Measurements from ENCODE around the gene SPIRE1. TPM values are rescaled to one million over a fixed set of nuclear protein-coding genes. Genes with fewer than 3 reads are reported as not detected.

SPIRE1 gene
- polyA plus RNA-seq (2013, experiment 1 of 2), result 10.2 TPM
- 9.7 TPM for polyA plus RNA-seq (2013, experiment 2 of 2)

- Histone ChIP-seq H3K56ac (ENCODE audit: low read length) (peak within 1 kb of the TSS; percentile 90), H3K4me3 (ENCODE audit: low read length) (peak within 1 kb of the TSS; percentile 61), H3K4ac (ENCODE audit: low read depth, low read length) (peak within 1 kb of the TSS; percentile 56), H3K79me2 (ENCODE audit: control insufficient read depth, insufficient read depth, low read length) (no peaks in the 10 kb centered on the region), H2BK120ac (ENCODE audit: low read depth, low read length) (no peak within 1 kb of the TSS), H3K4me1 (ENCODE audit: control insufficient read depth, low read depth, low read length) (no peaks in the 10 kb centered on the region), H2BK15ac (replicated peaks; ENCODE audit: low read depth) (no peak within 1 kb of the TSS), H2BK5ac (ENCODE audit: low read length) (no peak within 1 kb of the TSS), H3K9ac (ENCODE audit: low read length) (peak within 1 kb of the TSS; percentile 78), H3K23ac (ENCODE audit: low read length) (peak within 1 kb of the TSS; percentile 45), H4K8ac (ENCODE audit: low read depth, low read length) (peak within 1 kb of the TSS; percentile 99), H3K27ac (ENCODE audit: low read depth, low read length) (peak within 1 kb of the TSS; percentile 8), H3K79me1 (ENCODE audit: low read length) (no peaks in the 10 kb centered on the region), H3K36me3 (ENCODE audit: control insufficient read depth, insufficient read depth, low read length) (no peaks in the 10 kb centered on the region), H3K18ac (ENCODE audit: low read length) (peak within 1 kb of the TSS; percentile 83), H3K4me2 (ENCODE audit: low read length) (peak within 1 kb of the TSS; percentile 78), H2AK5ac (ENCODE audit: low read length) (no peak within 1 kb of the TSS), H4K5ac (ENCODE audit: low read length) (no peak within 1 kb of the TSS), H3K27me3 (ENCODE audit: insufficient read depth, low read length, poor library complexity) (no peaks in the 10 kb centered on the region)
- DNase-seq, result peak; percentile 45
- no CpG with 5 or more reads among the region's 112 CpGs for WGBS (ENCODE audit: extremely low coverage, insufficient coverage, low lambda C conversion rate)
These were observed at the start of gene SPIRE1 for GRCh38 chr18:12657684-12658425. SPIRE1 (minus strand) TSS chr18:12658107; CDS start chr18:12657866, 241 bp downstream.

- no peaks in the 10 kb centered on the region for H3K27me3 ChIP-seq (ENCODE audit: insufficient read depth, low read length, poor library complexity)
- peak; percentile 34 for DNase-seq
- H4K5ac ChIP-seq (ENCODE audit: low read length), result no peak overlapping the region
These were observed 45.8 kb upstream of the SPIRE1 start for GRCh38 chr18:12703664-12704063.

GRCh38 chr18:12703096-12703567 lies 45.2 kb upstream of the SPIRE1 start:
- Histone ChIP-seq H2AK5ac (ENCODE audit: low read length) (no peak overlapping the region), H3K27ac (ENCODE audit: low read depth, low read length) (peak overlapping the region; percentile 96), H3K4me1 (ENCODE audit: control insufficient read depth, low read depth, low read length) (peaks cover 5% of the 10 kb centered on the region), H3K56ac (ENCODE audit: low read length) (peak overlapping the region; percentile 99), H3K4me2 (ENCODE audit: low read length) (peak overlapping the region; percentile 79), H3K4ac (ENCODE audit: low read depth, low read length) (peak overlapping the region; percentile 83), H3K79me2 (ENCODE audit: control insufficient read depth, insufficient read depth, low read length) (peaks cover 34% of the 10 kb centered on the region), H2BK120ac (ENCODE audit: low read depth, low read length) (no peak overlapping the region), H2BK15ac (replicated peaks; ENCODE audit: low read depth) (no peak overlapping the region), H3K79me1 (ENCODE audit: low read length) (peaks cover 7% of the 10 kb centered on the region), H4K5ac (ENCODE audit: low read length) (no peak overlapping the region), H3K4me3 (ENCODE audit: low read length) (peak overlapping the region; percentile 99), H3K27me3 (ENCODE audit: insufficient read depth, low read length, poor library complexity) (no peaks in the 10 kb centered on the region), H3K18ac (ENCODE audit: low read length) (peak overlapping the region; percentile 65), H3K23ac (ENCODE audit: low read length) (no peak overlapping the region), H2BK5ac (ENCODE audit: low read length) (no peak overlapping the region), H3K9ac (ENCODE audit: low read length) (peak overlapping the region; percentile 96), H3K36me3 (ENCODE audit: control insufficient read depth, insufficient read depth, low read length) (peaks cover 2% of the 10 kb centered on the region), H4K8ac (ENCODE audit: low read depth, low read length) (peak overlapping the region; percentile 69)
- DNase-seq, result no peak
- no CpG with 5 or more reads among the region's 28 CpGs for WGBS (ENCODE audit: extremely low coverage, insufficient coverage, low lambda C conversion rate)

More at GRCh38 chr18:12703664-12704063, 45.8 kb upstream of the SPIRE1 start:
- H4K8ac ChIP-seq (ENCODE audit: low read depth, low read length), result no peak overlapping the region
- H2BK15ac ChIP-seq (replicated peaks; ENCODE audit: low read depth), result no peak overlapping the region
- H3K4me1 ChIP-seq (ENCODE audit: control insufficient read depth, low read depth, low read length), result peaks cover 5% of the 10 kb centered on the region
- peak overlapping the region; percentile 96 for H3K9ac ChIP-seq (ENCODE audit: low read length)
- peaks cover 2% of the 10 kb centered on the region for H3K36me3 ChIP-seq (ENCODE audit: control insufficient read depth, insufficient read depth, low read length)
- peak overlapping the region; percentile 79 for H3K4me2 ChIP-seq (ENCODE audit: low read length)
- WGBS (ENCODE audit: extremely low coverage, insufficient coverage, low lambda C conversion rate), result no CpG with 5 or more reads among the region's 2 CpGs
- H2BK5ac ChIP-seq (ENCODE audit: low read length), result no peak overlapping the region
- H2AK5ac ChIP-seq (ENCODE audit: low read length), result no peak overlapping the region
- H3K79me1 ChIP-seq (ENCODE audit: low read length), result peaks cover 7% of the 10 kb centered on the region
- H3K18ac ChIP-seq (ENCODE audit: low read length), result no peak overlapping the region
- H3K23ac ChIP-seq (ENCODE audit: low read length), result no peak overlapping the region
- H3K56ac ChIP-seq (ENCODE audit: low read length), result peak overlapping the region; percentile 99
- H3K4ac ChIP-seq (ENCODE audit: low read depth, low read length), result no peak overlapping the region
- H3K79me2 ChIP-seq (ENCODE audit: control insufficient read depth, insufficient read depth, low read length), result peaks cover 34% of the 10 kb centered on the region
- H3K4me3 ChIP-seq (ENCODE audit: low read length), result peak overlapping the region; percentile 99
- no peak overlapping the region for H2BK120ac ChIP-seq (ENCODE audit: low read depth, low read length)
- H3K27ac ChIP-seq (ENCODE audit: low read depth, low read length), result no peak overlapping the region

GRCh38 chr18:12702221-12703095 lies 44.6 kb upstream of the SPIRE1 start, which contains the start of the genes CEP76 and PSMG2:
CEP76 (minus strand) TSS chr18:12702723; CDS start chr18:12702548, 175 bp downstream.
PSMG2 (plus strand) TSS chr18:12703042; CDS start chr18:12703108, 66 bp downstream.
- peak; percentile 94 for DNase-seq
- H3K4ac ChIP-seq (ENCODE audit: low read depth, low read length), result peak within 1 kb of the TSS; percentile 83
- H3K79me2 ChIP-seq (ENCODE audit: control insufficient read depth, insufficient read depth, low read length), result peaks cover 34% of the 10 kb centered on the region
- peaks cover 2% of the 10 kb centered on the region for H3K36me3 ChIP-seq (ENCODE audit: control insufficient read depth, insufficient read depth, low read length)
- H3K4me2 ChIP-seq (ENCODE audit: low read length), result peak within 1 kb of the TSS; percentile 79
- H2BK15ac ChIP-seq (replicated peaks; ENCODE audit: low read depth), result no peak within 1 kb of the TSS
- peak within 1 kb of the TSS; percentile 99 for H3K4me3 ChIP-seq (ENCODE audit: low read length)
- peak within 1 kb of the TSS; percentile 99 for H3K56ac ChIP-seq (ENCODE audit: low read length)
- no peak within 1 kb of the TSS for H2AK5ac ChIP-seq (ENCODE audit: low read length)
- H3K27ac ChIP-seq (ENCODE audit: low read depth, low read length), result peak within 1 kb of the TSS; percentile 96
- peak within 1 kb of the TSS; percentile 48 for H3K23ac ChIP-seq (ENCODE audit: low read length)
- H3K18ac ChIP-seq (ENCODE audit: low read length), result peak within 1 kb of the TSS; percentile 65
- no peaks in the 10 kb centered on the region for H3K27me3 ChIP-seq (ENCODE audit: insufficient read depth, low read length, poor library complexity)
- H2BK120ac ChIP-seq (ENCODE audit: low read depth, low read length), result peak within 1 kb of the TSS; percentile 56
- peak within 1 kb of the TSS; percentile 69 for H4K8ac ChIP-seq (ENCODE audit: low read depth, low read length)
- H3K9ac ChIP-seq (ENCODE audit: low read length), result peak within 1 kb of the TSS; percentile 96
- no CpG with 5 or more reads among the region's 89 CpGs for WGBS (ENCODE audit: extremely low coverage, insufficient coverage, low lambda C conversion rate)
- peaks cover 5% of the 10 kb centered on the region for H3K4me1 ChIP-seq (ENCODE audit: control insufficient read depth, low read depth, low read length)
- peaks cover 7% of the 10 kb centered on the region for H3K79me1 ChIP-seq (ENCODE audit: low read length)
- peak within 1 kb of the TSS; percentile 90 for H2BK5ac ChIP-seq (ENCODE audit: low read length)
- no peak within 1 kb of the TSS for H4K5ac ChIP-seq (ENCODE audit: low read length)

- no peak overlapping the region for H3K56ac ChIP-seq (ENCODE audit: low read length)
- H3K23ac ChIP-seq (ENCODE audit: low read length), result no peak overlapping the region
- peaks cover 5% of the 10 kb centered on the region for H3K4me1 ChIP-seq (ENCODE audit: control insufficient read depth, low read depth, low read length)
- no peak overlapping the region for H2AK5ac ChIP-seq (ENCODE audit: low read length)
- H3K27ac ChIP-seq (ENCODE audit: low read depth, low read length), result no peak overlapping the region
- H2BK5ac ChIP-seq (ENCODE audit: low read length), result no peak overlapping the region
- no peak overlapping the region for H4K8ac ChIP-seq (ENCODE audit: low read depth, low read length)
- H2BK120ac ChIP-seq (ENCODE audit: low read depth, low read length), result no peak overlapping the region
- H3K9ac ChIP-seq (ENCODE audit: low read length), result no peak overlapping the region
- H3K18ac ChIP-seq (ENCODE audit: low read length), result no peak overlapping the region
- H3K79me1 ChIP-seq (ENCODE audit: low read length), result peaks cover 9% of the 10 kb centered on the region
- no peak overlapping the region for H3K4me2 ChIP-seq (ENCODE audit: low read length)
- H3K4me3 ChIP-seq (ENCODE audit: low read length), result no peak overlapping the region
- H3K36me3 ChIP-seq (ENCODE audit: control insufficient read depth, insufficient read depth, low read length), result no peaks in the 10 kb centered on the region
- no peak overlapping the region for H4K5ac ChIP-seq (ENCODE audit: low read length)
- no peaks in the 10 kb centered on the region for H3K27me3 ChIP-seq (ENCODE audit: insufficient read depth, low read length, poor library complexity)
- no peak overlapping the region for H3K4ac ChIP-seq (ENCODE audit: low read depth, low read length)
- no peak overlapping the region for H2BK15ac ChIP-seq (replicated peaks; ENCODE audit: low read depth)
- WGBS (ENCODE audit: extremely low coverage, insufficient coverage, low lambda C conversion rate), result no CpG with 5 or more reads among the region's 3 CpGs
- no peak for DNase-seq
- H3K79me2 ChIP-seq (ENCODE audit: control insufficient read depth, insufficient read depth, low read length), result peaks cover 34% of the 10 kb centered on the region
These were observed 43.3 kb upstream of the SPIRE1 start for GRCh38 chr18:12701161-12701560.

Measured in mesendoderm (in vitro differentiated cells).